Measurements from ENCODE around the gene MVK. TPM values are rescaled to one million over a fixed set of nuclear protein-coding genes. Genes with fewer than 3 reads are reported as not detected.
A peak's percentile ranks its signal among the peaks of the same experiment; 100 is the strongest.

MVK gene
- total RNA-seq, 1 experiment from 2014 or later, result 4.4 TPM

GRCh38 chr12:109544955-109545531, 28.6 kb upstream of the MVK start:
- DNase-seq (ENCODE audit: extremely low read depth, low read depth), result peak; percentile 3

- no peak for DNase-seq (ENCODE audit: extremely low read depth, low read depth)
These were observed 27.8 kb upstream of the MVK start for GRCh38 chr12:109545826-109546225.

- DNase-seq (ENCODE audit: extremely low read depth, low read depth), result no peak
These were observed 26.3 kb upstream of the MVK start for GRCh38 chr12:109547286-109547685.

- DNase-seq (ENCODE audit: extremely low read depth, low read depth), result no peak
These were observed 25.3 kb upstream of the MVK start for GRCh38 chr12:109548258-109548657.

- no peak for DNase-seq (ENCODE audit: extremely low read depth, low read depth)
These were observed 23.9 kb upstream of the MVK start for GRCh38 chr12:109549613-109550270.

GRCh38 chr12:109550281-109550680, 23.3 kb upstream of the MVK start:
- DNase-seq (ENCODE audit: extremely low read depth, low read depth), result no peak

- no peak for DNase-seq (ENCODE audit: extremely low read depth, low read depth)
These were observed 22.5 kb upstream of the MVK start for GRCh38 chr12:109551108-109551507.

GRCh38 chr12:109552971-109553370, 20.6 kb upstream of the MVK start:
- DNase-seq (ENCODE audit: extremely low read depth, low read depth), result no peak

GRCh38 chr12:109553483-109553882, 20.1 kb upstream of the MVK start:
- no peak for DNase-seq (ENCODE audit: extremely low read depth, low read depth)

GRCh38 chr12:109553906-109554500, 19.6 kb upstream of the MVK start:
- no peak for DNase-seq (ENCODE audit: extremely low read depth, low read depth)

- no peak for DNase-seq (ENCODE audit: extremely low read depth, low read depth)
These were observed 18.8 kb upstream of the MVK start for GRCh38 chr12:109554761-109555160.

GRCh38 chr12:109555431-109556315, 17.9 kb upstream of the MVK start:
- DNase-seq (ENCODE audit: extremely low read depth, low read depth), result no peak

- DNase-seq (ENCODE audit: extremely low read depth, low read depth), result no peak
These were observed 16.4 kb upstream of the MVK start for GRCh38 chr12:109557200-109557599.

- no peak for DNase-seq (ENCODE audit: extremely low read depth, low read depth)
These were observed 15.8 kb upstream of the MVK start for GRCh38 chr12:109557805-109558204.

- DNase-seq (ENCODE audit: extremely low read depth, low read depth), result no peak
These were observed 15.0 kb upstream of the MVK start for GRCh38 chr12:109558374-109559199.

GRCh38 chr12:109559200-109559505, 14.4 kb upstream of the MVK start:
- DNase-seq (ENCODE audit: extremely low read depth, low read depth), result no peak

- DNase-seq (ENCODE audit: extremely low read depth, low read depth), result no peak
These were observed 14.0 kb upstream of the MVK start for GRCh38 chr12:109559601-109560000.

- no peak for DNase-seq (ENCODE audit: extremely low read depth, low read depth)
These were observed 12.5 kb upstream of the MVK start for GRCh38 chr12:109560867-109561710.

- DNase-seq (ENCODE audit: extremely low read depth, low read depth), result no peak
These were observed 11.9 kb upstream of the MVK start for GRCh38 chr12:109561711-109562030.

- DNase-seq (ENCODE audit: extremely low read depth, low read depth), result no peak
These were observed 10.7 kb upstream of the MVK start for GRCh38 chr12:109562871-109563270.

All from NCI-H460 (cell line).